ENCODE measurements around the gene DCC. TPM values are rescaled to one million over a fixed set of nuclear protein-coding genes. Genes with fewer than 3 reads are reported as not detected.
"Not testable (repeated sequence)": the region's sequence is repeated elsewhere in the genome, so short reads cannot be mapped to it uniquely, and the experiment has no call there.

Gene DCC
- total RNA-seq, 2 donors from 2014 or later: 0.10 to 0.48 TPM

DNA sequence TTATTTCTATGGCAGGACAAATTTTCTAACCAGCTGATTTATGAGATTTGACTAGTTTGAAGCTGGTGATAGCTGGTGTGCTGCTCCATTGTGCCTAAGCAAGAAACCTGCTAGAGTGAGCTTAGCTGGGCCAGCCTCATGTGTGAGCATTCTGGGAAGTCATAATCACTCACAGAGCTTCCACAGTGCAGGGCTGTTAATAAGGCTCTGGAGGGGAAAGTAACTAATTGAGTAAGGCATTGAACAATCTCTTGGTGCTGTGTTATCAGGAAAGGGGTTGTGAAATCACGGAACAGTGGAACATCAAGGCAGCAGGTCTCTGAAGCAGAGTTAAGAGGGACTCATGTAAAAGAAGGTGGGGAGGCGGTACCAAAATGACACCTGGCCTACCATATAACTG is 1111.9 kb downstream of the DCC start:
- H3K4me3 ChIP-seq: no peak overlapping the region
- H3K27ac ChIP-seq: no peak overlapping the region
- no peaks in the 10 kb centered on the region for H3K9me3 ChIP-seq

DNA sequence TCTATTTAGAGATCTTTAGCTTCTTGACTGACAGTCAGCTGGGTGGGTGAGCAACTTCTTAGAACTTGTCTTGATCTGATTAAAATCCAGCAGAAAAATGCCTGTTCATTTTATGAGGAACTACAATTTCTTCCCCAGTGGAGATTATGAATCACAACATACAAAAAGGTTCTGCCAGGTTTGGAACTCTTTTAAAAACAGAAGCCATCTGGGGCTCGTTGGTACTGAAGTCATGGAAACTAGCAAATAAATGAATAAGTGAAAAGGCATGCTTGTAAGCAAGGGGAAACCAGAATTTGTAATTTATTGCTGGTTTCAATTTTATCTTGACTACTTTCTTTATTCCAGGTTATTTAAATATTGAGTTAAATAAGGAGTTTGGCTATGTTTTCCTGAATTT is 1117.1 kb downstream of the DCC start:
- H3K9me3 ChIP-seq: no peaks in the 10 kb centered on the region
- DNase-seq: no peak
- intact Hi-C loops (cut with DNase I): no loop called here
- H3K27me3 ChIP-seq: no peaks in the 10 kb centered on the region
- no peaks in the 10 kb centered on the region for H3K4me1 ChIP-seq
- H3K36me3 ChIP-seq: no peaks in the 10 kb centered on the region
- H3K27ac ChIP-seq: no peak overlapping the region
- TF ChIP-seq, protein P1, sequence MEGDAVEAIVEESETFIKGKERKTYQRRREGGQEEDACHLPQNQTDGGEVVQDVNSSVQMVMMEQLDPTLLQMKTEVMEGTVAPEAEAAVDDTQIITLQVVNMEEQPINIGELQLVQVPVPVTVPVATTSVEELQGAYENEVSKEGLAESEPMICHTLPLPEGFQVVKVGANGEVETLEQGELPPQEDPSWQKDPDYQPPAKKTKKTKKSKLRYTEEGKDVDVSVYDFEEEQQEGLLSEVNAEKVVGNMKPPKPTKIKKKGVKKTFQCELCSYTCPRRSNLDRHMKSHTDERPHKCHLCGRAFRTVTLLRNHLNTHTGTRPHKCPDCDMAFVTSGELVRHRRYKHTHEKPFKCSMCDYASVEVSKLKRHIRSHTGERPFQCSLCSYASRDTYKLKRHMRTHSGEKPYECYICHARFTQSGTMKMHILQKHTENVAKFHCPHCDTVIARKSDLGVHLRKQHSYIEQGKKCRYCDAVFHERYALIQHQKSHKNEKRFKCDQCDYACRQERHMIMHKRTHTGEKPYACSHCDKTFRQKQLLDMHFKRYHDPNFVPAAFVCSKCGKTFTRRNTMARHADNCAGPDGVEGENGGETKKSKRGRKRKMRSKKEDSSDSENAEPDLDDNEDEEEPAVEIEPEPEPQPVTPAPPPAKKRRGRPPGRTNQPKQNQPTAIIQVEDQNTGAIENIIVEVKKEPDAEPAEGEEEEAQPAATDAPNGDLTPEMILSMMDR (IDR thresholded peaks at IDR 0.05): no peak
- no peak overlapping the region for H3K9ac ChIP-seq (ENCODE audit: low read depth in 2 of 2, low read length in 2 of 2)
- H3K4me3 ChIP-seq: no peak overlapping the region

More for the DNA sequence above, 1111.9 kb downstream of the DCC start:
- intact Hi-C loops (cut with DNase I): no loop called here
- H3K9ac ChIP-seq (ENCODE audit: low read depth in 2 of 2, low read length in 2 of 2): no peak overlapping the region
- TF ChIP-seq, protein P1 (IDR thresholded peaks at IDR 0.05): no peak
- DNase-seq: no peak
- no peaks in the 10 kb centered on the region for H3K36me3 ChIP-seq
- no peaks in the 10 kb centered on the region for H3K27me3 ChIP-seq
- no peaks in the 10 kb centered on the region for H3K4me1 ChIP-seq

DNA sequence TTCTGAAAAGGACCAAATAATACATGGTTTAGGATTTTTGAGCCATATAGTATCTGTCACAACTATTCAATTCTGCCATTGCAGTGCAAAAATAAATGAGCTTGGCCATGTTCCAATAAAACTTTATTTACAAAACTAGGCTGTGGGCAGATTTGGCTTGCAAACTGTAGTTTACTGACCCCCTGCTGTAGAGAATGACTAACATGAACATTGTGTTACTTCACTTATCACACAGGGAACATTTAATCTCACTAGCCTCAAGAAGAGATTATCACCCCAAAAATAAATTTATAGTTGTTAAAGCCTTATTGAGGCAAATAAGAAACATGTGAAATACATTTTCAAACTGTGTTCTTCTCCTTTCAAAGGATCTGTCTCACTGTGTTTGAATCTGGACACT is 1118.3 kb downstream of the DCC start:
- no peak overlapping the region for H3K4me3 ChIP-seq
- H3K27ac ChIP-seq: no peak overlapping the region
- intact Hi-C loops (cut with DNase I): no loop called here
- H3K36me3 ChIP-seq: no peaks in the 10 kb centered on the region
- TF ChIP-seq, protein P1 (IDR thresholded peaks at IDR 0.05): no peak
- H3K9me3 ChIP-seq: no peaks in the 10 kb centered on the region
- DNase-seq: no peak
- H3K4me1 ChIP-seq: no peaks in the 10 kb centered on the region
- H3K27me3 ChIP-seq: no peaks in the 10 kb centered on the region
- H3K9ac ChIP-seq (ENCODE audit: low read depth in 2 of 2, low read length in 2 of 2): no peak overlapping the region

DNA sequence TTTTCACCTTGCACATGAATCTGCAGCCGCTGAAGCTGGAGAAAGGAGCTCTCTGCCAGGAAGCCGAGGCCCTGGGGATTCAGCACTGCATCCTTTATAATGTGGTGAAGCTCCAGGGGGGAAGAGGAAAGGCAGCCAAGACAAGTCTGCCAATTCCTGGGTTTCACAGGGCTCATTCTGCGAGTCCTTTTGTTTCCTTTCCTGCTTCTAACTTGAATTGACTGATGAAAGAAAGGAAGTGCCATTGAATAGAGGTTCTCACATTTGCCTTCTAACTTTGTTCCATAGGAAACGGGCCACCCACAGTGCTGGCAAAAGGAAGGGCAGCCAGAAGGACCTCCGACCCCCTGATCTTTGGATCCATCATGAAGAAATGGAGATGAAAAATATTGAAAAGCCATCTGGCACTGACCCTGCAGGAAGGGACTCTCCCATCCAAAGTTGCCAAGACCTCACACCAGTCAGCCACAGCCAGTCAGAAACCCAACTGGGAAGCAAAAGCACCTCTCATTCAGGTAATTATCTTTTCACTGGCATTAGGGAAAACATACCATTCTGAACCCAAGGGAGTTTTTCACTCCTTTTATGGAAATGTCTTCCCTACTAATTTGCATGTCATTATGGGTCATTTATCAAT is 1119.1 kb downstream of the DCC start:
- intact Hi-C loops (cut with DNase I): no loop called here
- Histone ChIP-seq H3K4me3 (no peak overlapping the region), H3K27me3 (no peaks in the 10 kb centered on the region), H3K9ac (ENCODE audit: low read depth in 2 of 2, low read length in 2 of 2) (no peak overlapping the region), H3K9me3 (no peaks in the 10 kb centered on the region), H3K36me3 (no peaks in the 10 kb centered on the region), H3K27ac (no peak overlapping the region), H3K4me1 (no peaks in the 10 kb centered on the region)
- DNase-seq: no peak
- TF ChIP-seq, protein P1 (IDR thresholded peaks at IDR 0.05): no peak

DNA sequence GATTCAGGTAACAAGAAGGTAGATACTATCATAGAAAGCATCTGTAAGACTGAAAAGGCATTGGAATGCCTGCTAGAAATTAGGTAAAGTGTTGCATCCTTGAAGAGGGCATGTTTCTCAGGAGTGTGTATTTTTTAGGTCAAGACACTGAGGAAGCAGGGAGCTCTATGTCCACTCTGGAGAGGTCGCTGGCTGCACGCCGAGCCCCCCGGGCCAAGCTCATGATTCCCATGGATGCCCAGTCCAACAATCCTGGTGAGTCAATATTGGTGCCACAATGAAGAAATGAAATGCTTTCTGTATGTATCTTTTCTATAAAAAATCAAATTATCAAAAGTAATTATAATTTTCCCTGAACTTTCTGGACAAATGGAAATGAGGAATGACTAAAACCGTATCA is 1127.8 kb downstream of the DCC start:
- no peak for DNase-seq
- TF ChIP-seq, protein P1 (IDR thresholded peaks at IDR 0.05): no peak
- no peak overlapping the region for H3K4me3 ChIP-seq
- intact Hi-C loops (cut with DNase I): no loop called here
- no peak overlapping the region for H3K27ac ChIP-seq
- H3K9ac ChIP-seq (ENCODE audit: low read depth in 2 of 2, low read length in 2 of 2): no peak overlapping the region
- H3K27me3 ChIP-seq: no peaks in the 10 kb centered on the region
- no peaks in the 10 kb centered on the region for H3K36me3 ChIP-seq
- no peaks in the 10 kb centered on the region for H3K4me1 ChIP-seq
- no peaks in the 10 kb centered on the region for H3K9me3 ChIP-seq

DNA sequence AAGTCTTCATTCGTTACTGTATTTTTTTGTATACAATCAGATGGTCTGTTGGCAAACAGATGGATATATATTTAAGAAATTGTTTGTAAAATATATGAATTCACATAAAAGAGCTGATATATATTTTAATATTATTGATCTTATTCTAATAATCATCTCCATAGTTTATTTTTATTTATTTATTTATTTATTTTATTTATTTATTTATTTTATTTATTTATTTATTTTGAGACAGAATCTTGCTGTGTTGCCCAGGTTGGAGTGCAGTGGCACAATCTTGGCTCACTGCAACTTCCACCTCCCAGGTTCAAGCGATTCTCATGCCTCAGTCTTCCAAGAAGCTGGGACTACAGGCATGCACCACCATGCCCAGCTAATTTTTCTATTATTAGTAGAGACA is 1128.2 kb downstream of the DCC start:
- H3K27me3 ChIP-seq; H3K9me3 ChIP-seq; H3K9ac ChIP-seq (ENCODE audit: low read depth in 2 of 2, low read length in 2 of 2); H3K4me1 ChIP-seq; DNase-seq; H3K27ac ChIP-seq; H3K4me3 ChIP-seq; intact Hi-C loops (cut with DNase I); H3K36me3 ChIP-seq: not testable (repeated sequence)

All from colonic mucosa (tissue), 4 donors.